MV-4-11 (cell line): ENCODE data around the gene ROR2.

ENCODE experiments used
- DNase-seq: peaks from one replicate; lab custom pipeline; 2025; lab: John Stamatoyannopoulos, UW

ROR2 gene

GRCh38 chr9:91775011-91775707 is 174.9 kb downstream of the ROR2 start:
- DNase-seq, result peak; percentile 65

GRCh38 chr9:91773156-91773555 is 176.9 kb downstream of the ROR2 start:
- no peak for DNase-seq

- DNase-seq, result no peak
These were observed 178.2 kb downstream of the ROR2 start for GRCh38 chr9:91771864-91772263.

GRCh38 chr9:91771027-91771426 is 179.0 kb downstream of the ROR2 start:
- DNase-seq, result peak; percentile 62

GRCh38 chr9:91770229-91770628 is 179.8 kb downstream of the ROR2 start:
- no peak for DNase-seq

- DNase-seq, result no peak
These were observed 180.8 kb downstream of the ROR2 start for GRCh38 chr9:91768977-91769916.

GRCh38 chr9:91768507-91768906 is 181.5 kb downstream of the ROR2 start:
- DNase-seq, result no peak

GRCh38 chr9:91766315-91767069 is 183.5 kb downstream of the ROR2 start:
- peak; percentile 48 for DNase-seq

- DNase-seq, result no peak
These were observed 184.7 kb downstream of the ROR2 start for GRCh38 chr9:91765296-91765695.

- DNase-seq, result no peak
These were observed 185.4 kb downstream of the ROR2 start for GRCh38 chr9:91764661-91765060.

GRCh38 chr9:91761362-91761761 is 188.7 kb downstream of the ROR2 start:
- no peak for DNase-seq

- DNase-seq, result no peak
These were observed 189.1 kb downstream of the ROR2 start for GRCh38 chr9:91760906-91761305.

GRCh38 chr9:91758491-91758981 is 191.5 kb downstream of the ROR2 start:
- peak; percentile 63 for DNase-seq

GRCh38 chr9:91757782-91758181 is 192.2 kb downstream of the ROR2 start:
- DNase-seq, result no peak

- DNase-seq, result no peak
These were observed 193.6 kb downstream of the ROR2 start for GRCh38 chr9:91756510-91756780.

- no peak for DNase-seq
These were observed 194.1 kb downstream of the ROR2 start for GRCh38 chr9:91755761-91756509.

GRCh38 chr9:91753711-91754110 is 196.3 kb downstream of the ROR2 start:
- no peak for DNase-seq

GRCh38 chr9:91751922-91752321 is 198.1 kb downstream of the ROR2 start:
- no peak for DNase-seq

GRCh38 chr9:91750343-91750742 is 199.7 kb downstream of the ROR2 start:
- no peak for DNase-seq

- DNase-seq, result no peak
These were observed 203.1 kb downstream of the ROR2 start for GRCh38 chr9:91746904-91747303.

GRCh38 chr9:91746357-91746756 is 203.7 kb downstream of the ROR2 start:
- no peak for DNase-seq

- DNase-seq, result no peak
These were observed 205.9 kb downstream of the ROR2 start for GRCh38 chr9:91744114-91744513.
